ENCODE data around the gene ENOX1.

Gene ENOX1

GRCh38 chr13:43528992-43529391 is 257.8 kb downstream of the ENOX1 start:
- Histone ChIP-seq H3K4me3 (ENCODE audit: low read depth, low read length) (no peak overlapping the region), H3K36me3 (ENCODE audit: control insufficient read depth in 2 of 2, insufficient read depth in 1 of 2, low read length in 2 of 2) (no peaks in the 10 kb centered on the region), H3K9me3 (ENCODE audit: control insufficient read depth, insufficient read depth, low read depth, low read length) (no peaks in the 10 kb centered on the region), H3K27ac (ENCODE audit: extremely low read depth, low read depth, low read length) (no peak overlapping the region), H3K4me1 (ENCODE audit: control insufficient read depth, insufficient read depth, low read length) (no peaks in the 10 kb centered on the region)
- TF ChIP-seq REPIN1 (tag by site-specific recombination; IDR thresholded peaks at IDR 0.05; ENCODE audit: low read depth) = no peak
- no peak for TF ChIP-seq ZNF311 (tag by site-specific recombination; IDR thresholded peaks at IDR 0.05; ENCODE audit: borderline replicate concordance)
- no peak for TF ChIP-seq YY2 (tag by site-specific recombination; IDR thresholded peaks at IDR 0.05)
- TF ChIP-seq ELK4 (IDR thresholded peaks at IDR 0.05; ENCODE audit: borderline replicate concordance, low read depth, low read length) = no peak
- POLR2A ChIA-PET = no interaction called here
- CTCF ChIA-PET = no interaction called here

- no peaks in the 10 kb centered on the region for H3K9me3 ChIP-seq (ENCODE audit: control insufficient read depth, insufficient read depth, low read depth, low read length)
- no peak for TF ChIP-seq ZNF426 (tag by site-specific recombination; IDR thresholded peaks at IDR 0.05)
- no peak for TF ChIP-seq KLF1 (tag by site-specific recombination; IDR thresholded peaks at IDR 0.05)
- TF ChIP-seq ZBTB8A (tag by site-specific recombination; IDR thresholded peaks at IDR 0.05) = no peak
- no peak for TF ChIP-seq ZNF621 (tag by site-specific recombination; IDR thresholded peaks at IDR 0.05)
- TF ChIP-seq, protein P1, sequence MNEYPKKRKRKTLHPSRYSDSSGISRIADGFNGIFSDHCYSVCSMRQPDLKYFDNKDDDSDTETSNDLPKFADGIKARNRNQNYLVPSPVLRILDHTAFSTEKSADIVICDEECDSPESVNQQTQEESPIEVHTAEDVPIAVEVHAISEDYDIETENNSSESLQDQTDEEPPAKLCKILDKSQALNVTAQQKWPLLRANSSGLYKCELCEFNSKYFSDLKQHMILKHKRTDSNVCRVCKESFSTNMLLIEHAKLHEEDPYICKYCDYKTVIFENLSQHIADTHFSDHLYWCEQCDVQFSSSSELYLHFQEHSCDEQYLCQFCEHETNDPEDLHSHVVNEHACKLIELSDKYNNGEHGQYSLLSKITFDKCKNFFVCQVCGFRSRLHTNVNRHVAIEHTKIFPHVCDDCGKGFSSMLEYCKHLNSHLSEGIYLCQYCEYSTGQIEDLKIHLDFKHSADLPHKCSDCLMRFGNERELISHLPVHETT (tag by site-specific recombination; IDR thresholded peaks at IDR 0.05) = no peak
- no peak for TF ChIP-seq HOXD13 (CRISPR knock-in tag; IDR thresholded peaks at IDR 0.05; ENCODE audit: borderline replicate concordance)
- TF ChIP-seq ZNF354C (tag by site-specific recombination; IDR thresholded peaks at IDR 0.05; ENCODE audit: borderline replicate concordance, low read depth) = no peak
- no peak for TF ChIP-seq ZNF776 (tag by site-specific recombination; IDR thresholded peaks at IDR 0.05; ENCODE audit: borderline replicate concordance)
- POLR2A ChIA-PET = no interaction called here
- no peaks in the 10 kb centered on the region for H3K4me1 ChIP-seq (ENCODE audit: control insufficient read depth, insufficient read depth, low read length)
- no peak overlapping the region for H3K4me3 ChIP-seq (ENCODE audit: low read depth, low read length)
- no peaks in the 10 kb centered on the region for H3K36me3 ChIP-seq (ENCODE audit: control insufficient read depth in 2 of 2, insufficient read depth in 1 of 2, low read length in 2 of 2)
- no peak overlapping the region for H3K27ac ChIP-seq (ENCODE audit: extremely low read depth, low read depth, low read length)
- CTCF ChIA-PET = no interaction called here
Observed at GRCh38 chr13:43522788-43523187, 264.0 kb downstream of the ENOX1 start.

DNA sequence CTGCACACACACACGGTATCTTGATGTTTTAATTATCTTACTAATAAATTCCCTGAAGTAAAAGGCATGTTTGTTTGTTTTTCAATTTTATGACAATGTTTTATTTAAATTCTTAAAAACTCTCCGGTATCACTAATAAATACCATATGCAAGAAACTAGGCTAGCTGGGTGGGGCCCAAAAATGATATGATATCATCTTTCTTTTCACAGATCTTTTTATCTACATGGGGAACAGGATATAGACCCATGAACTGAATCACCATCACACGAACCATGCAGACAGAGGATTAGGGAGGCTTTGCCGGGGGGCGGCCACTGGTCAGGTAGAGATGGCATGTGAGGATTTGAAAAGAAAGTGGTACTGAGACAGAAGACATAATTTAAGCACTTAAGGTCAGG is 266.4 kb downstream of the ENOX1 start:
- CTCF ChIA-PET = no interaction called here
- TF ChIP-seq GLIS2 (tag by site-specific recombination; IDR thresholded peaks at IDR 0.05) = no peak
- TF ChIP-seq, protein P1 (tag by site-specific recombination; IDR thresholded peaks at IDR 0.05) = no peak
- Histone ChIP-seq H3K4me3 (ENCODE audit: low read depth, low read length) (no peak overlapping the region), H3K4me1 (ENCODE audit: control insufficient read depth, insufficient read depth, low read length) (no peaks in the 10 kb centered on the region), H3K36me3 (ENCODE audit: control insufficient read depth in 2 of 2, insufficient read depth in 1 of 2, low read length in 2 of 2) (no peaks in the 10 kb centered on the region), H3K9me3 (ENCODE audit: control insufficient read depth, insufficient read depth, low read depth, low read length) (no peaks in the 10 kb centered on the region), H3K27ac (ENCODE audit: extremely low read depth, low read depth, low read length) (no peak overlapping the region)
- POLR2A ChIA-PET = no interaction called here

GRCh38 chr13:43518833-43519232 is 267.9 kb downstream of the ENOX1 start:
- H3K27ac ChIP-seq (ENCODE audit: extremely low read depth, low read depth, low read length) = no peak overlapping the region
- H3K4me1 ChIP-seq (ENCODE audit: control insufficient read depth, insufficient read depth, low read length) = no peaks in the 10 kb centered on the region
- POLR2A ChIA-PET = no interaction called here
- no peaks in the 10 kb centered on the region for H3K9me3 ChIP-seq (ENCODE audit: control insufficient read depth, insufficient read depth, low read depth, low read length)
- H3K4me3 ChIP-seq (ENCODE audit: low read depth, low read length) = no peak overlapping the region
- TF ChIP-seq ZNF148 (tag by site-specific recombination; IDR thresholded peaks at IDR 0.05; ENCODE audit: borderline replicate concordance) (no peak), SETDB1 (IDR thresholded peaks at IDR 0.05; ENCODE audit: insufficient read length, low read length) (no peak), SCRT2 (tag by site-specific recombination; IDR thresholded peaks at IDR 0.05) (no peak), ZNF324 (tag by site-specific recombination; IDR thresholded peaks at IDR 0.05) (no peak), ZNF747 (tag by site-specific recombination; IDR thresholded peaks at IDR 0.05) (no peak), ELK4 (IDR thresholded peaks at IDR 0.05; ENCODE audit: borderline replicate concordance, low read depth, low read length) (no peak), ZNF549 (tag by site-specific recombination; IDR thresholded peaks at IDR 0.05) (no peak), REPIN1 (tag by site-specific recombination; IDR thresholded peaks at IDR 0.05; ENCODE audit: low read depth) (no peak), ZNF776 (tag by site-specific recombination; IDR thresholded peaks at IDR 0.05; ENCODE audit: borderline replicate concordance) (no peak), ZNF221 (tag by site-specific recombination; IDR thresholded peaks at IDR 0.05; ENCODE audit: borderline replicate concordance) (no peak)
- CTCF ChIA-PET = no interaction called here
- H3K36me3 ChIP-seq (ENCODE audit: control insufficient read depth in 2 of 2, insufficient read depth in 1 of 2, low read length in 2 of 2) = no peaks in the 10 kb centered on the region

Data from HEK293 (cell line).